ENCODE data around the gene VWC2L.

Gene VWC2L

GRCh38 chr2:214543386-214543955 lies 132.6 kb downstream of the VWC2L start:
- no peak for DNase-seq

- no peak for DNase-seq
These were observed 135.2 kb downstream of the VWC2L start for GRCh38 chr2:214545898-214546542.

GRCh38 chr2:214547931-214548330 lies 137.1 kb downstream of the VWC2L start:
- no peak for DNase-seq

- DNase-seq = no peak
These were observed 139.1 kb downstream of the VWC2L start for GRCh38 chr2:214549946-214550345.

- no peak for DNase-seq
These were observed 139.9 kb downstream of the VWC2L start for GRCh38 chr2:214550786-214551185.

GRCh38 chr2:214557884-214558283 lies 147.0 kb downstream of the VWC2L start:
- DNase-seq = no peak

DNA sequence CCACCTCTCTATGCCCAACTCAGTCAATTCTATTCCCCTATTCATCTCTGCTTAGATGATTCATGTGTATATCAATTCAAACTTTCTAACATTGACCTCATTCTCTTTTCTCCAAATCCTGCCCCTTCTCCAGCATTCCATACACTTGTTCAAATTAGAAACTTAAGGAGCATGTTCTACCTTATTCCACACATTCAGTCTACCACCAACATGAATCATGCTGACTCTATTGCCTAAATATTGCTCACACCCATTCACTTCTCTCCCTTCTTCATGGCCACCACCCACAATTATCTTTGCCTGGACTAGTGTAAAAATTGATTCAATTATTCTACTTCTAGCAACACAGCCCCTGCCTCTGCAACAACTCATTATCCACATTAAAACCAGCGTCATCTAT lies 147.5 kb downstream of the VWC2L start:
- no peak for DNase-seq

DNA sequence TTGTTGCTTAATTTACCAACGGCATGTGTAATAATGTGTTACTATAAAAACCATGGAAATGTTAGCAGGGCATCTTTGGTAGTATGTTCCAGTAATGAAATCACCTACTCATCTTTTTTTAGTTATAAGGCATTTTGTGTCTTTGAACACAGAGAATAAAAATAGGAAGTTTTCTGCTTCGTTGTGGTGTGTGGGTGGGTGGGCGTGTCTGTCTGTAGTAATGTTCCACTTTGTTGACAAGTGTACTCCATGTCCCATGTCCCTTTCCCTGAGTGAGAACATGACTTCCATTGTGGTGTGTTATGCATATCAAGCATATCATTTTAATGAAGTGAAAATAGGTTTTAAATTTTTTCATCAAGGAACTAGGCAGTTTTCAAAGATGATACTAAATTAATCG lies 149.3 kb downstream of the VWC2L start:
- no peak for DNase-seq

- no peak for DNase-seq
These were observed 149.8 kb downstream of the VWC2L start for GRCh38 chr2:214560618-214561190.

- DNase-seq = no peak
These were observed 154.4 kb downstream of the VWC2L start for GRCh38 chr2:214565246-214565645.

DNA sequence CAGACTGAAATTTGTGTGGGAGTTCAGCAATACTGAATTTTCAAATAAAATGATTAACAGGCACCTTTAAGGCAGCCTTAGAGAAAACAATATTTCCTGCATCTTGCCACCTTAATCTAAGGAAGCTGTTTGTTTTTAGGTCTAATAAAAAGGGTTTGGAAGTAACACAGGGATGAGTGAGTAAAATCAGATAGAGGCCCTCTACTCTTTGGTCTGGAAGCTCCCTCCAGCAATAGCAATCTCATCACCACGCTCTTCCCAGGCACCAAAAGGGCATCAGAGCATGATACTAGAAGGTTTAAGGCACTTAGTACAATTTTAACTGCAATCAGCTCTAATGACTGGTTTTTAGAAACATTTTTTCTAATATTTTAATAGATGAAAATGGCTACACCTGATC lies 155.6 kb downstream of the VWC2L start:
- no peak for DNase-seq

GRCh38 chr2:214569419-214570035 lies 158.7 kb downstream of the VWC2L start:
- DNase-seq = no peak

GRCh38 chr2:214574084-214574781 lies 163.4 kb downstream of the VWC2L start:
- no peak for DNase-seq

- DNase-seq = peak; percentile 32
These were observed 164.2 kb downstream of the VWC2L start for GRCh38 chr2:214575030-214575429.

GRCh38 chr2:214575465-214575864 lies 164.6 kb downstream of the VWC2L start:
- DNase-seq = no peak

GRCh38 chr2:214577769-214578168 lies 166.9 kb downstream of the VWC2L start:
- DNase-seq = no peak

DNA sequence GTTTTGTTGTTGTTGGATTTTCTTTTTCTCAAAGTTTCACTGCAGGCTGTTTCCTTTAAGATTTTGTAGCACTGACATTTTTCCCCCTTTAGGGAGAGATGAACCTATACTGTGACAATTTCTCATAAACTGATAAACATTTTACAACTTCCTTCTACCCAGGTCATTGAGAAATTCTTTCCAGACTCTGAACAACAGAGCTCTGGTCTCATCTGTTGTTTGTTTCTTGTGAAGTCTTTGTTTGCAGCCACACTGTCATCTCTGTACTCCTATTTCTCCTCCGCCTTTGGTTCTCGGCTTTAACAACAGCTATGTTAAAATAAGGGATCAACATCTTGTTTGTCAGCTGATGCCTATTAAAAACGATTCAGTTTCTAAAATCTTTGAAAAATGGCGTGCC lies 167.6 kb downstream of the VWC2L start:
- no peak for DNase-seq

DNA sequence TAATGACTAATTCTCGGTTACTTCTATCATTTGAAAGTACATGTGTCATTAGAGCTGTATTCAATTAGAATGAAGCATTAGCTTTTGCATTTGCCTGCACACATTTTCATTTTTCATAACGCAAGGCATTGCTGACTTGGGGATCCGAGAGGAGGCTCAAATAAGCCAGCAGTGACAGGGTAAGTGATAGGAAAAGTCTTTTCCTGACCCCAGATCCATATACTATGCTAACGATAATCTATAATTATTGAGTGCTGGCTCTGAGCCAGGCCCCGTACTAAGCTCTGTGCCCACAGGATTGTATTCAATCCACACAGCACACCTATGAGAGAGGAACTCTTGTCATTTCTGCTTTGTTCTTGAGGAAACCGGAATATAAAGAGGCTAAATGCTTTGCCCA lies 168.2 kb downstream of the VWC2L start:
- DNase-seq = no peak

DNA sequence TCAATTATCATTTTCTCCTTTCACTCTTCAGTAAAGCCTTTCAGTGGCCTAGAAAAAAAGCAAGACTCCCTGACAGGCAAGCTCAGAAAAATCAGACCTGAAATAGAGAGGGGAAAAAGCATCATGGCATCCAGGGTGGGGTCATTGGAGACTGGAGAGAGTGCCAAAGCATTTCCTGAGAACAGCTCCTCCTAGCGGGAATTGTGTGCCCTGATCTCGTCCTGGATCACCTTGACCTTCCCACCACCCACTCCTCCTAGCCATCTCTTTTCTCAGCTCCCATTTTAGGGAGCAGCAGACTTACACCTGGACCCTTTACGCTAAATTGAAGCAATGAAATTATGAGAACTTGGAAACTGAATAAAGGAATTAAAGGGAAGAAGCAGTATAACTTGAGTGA lies 176.6 kb downstream of the VWC2L start:
- DNase-seq = no peak

- DNase-seq = no peak
These were observed 180.5 kb downstream of the VWC2L start for GRCh38 chr2:214591366-214591765.

- DNase-seq = no peak
These were observed 181.2 kb downstream of the VWC2L start for GRCh38 chr2:214592011-214592410.

GRCh38 chr2:214593727-214594126 lies 182.9 kb downstream of the VWC2L start:
- no peak for DNase-seq

GRCh38 chr2:214601852-214602633 lies 191.2 kb downstream of the VWC2L start:
- DNase-seq = no peak
